ENCODE measurements around the gene NTMT2.
"Not testable (repeated sequence)": the region's sequence is repeated elsewhere in the genome, so short reads cannot be mapped to it uniquely, and the experiment has no call there.

NTMT2 gene

DNA sequence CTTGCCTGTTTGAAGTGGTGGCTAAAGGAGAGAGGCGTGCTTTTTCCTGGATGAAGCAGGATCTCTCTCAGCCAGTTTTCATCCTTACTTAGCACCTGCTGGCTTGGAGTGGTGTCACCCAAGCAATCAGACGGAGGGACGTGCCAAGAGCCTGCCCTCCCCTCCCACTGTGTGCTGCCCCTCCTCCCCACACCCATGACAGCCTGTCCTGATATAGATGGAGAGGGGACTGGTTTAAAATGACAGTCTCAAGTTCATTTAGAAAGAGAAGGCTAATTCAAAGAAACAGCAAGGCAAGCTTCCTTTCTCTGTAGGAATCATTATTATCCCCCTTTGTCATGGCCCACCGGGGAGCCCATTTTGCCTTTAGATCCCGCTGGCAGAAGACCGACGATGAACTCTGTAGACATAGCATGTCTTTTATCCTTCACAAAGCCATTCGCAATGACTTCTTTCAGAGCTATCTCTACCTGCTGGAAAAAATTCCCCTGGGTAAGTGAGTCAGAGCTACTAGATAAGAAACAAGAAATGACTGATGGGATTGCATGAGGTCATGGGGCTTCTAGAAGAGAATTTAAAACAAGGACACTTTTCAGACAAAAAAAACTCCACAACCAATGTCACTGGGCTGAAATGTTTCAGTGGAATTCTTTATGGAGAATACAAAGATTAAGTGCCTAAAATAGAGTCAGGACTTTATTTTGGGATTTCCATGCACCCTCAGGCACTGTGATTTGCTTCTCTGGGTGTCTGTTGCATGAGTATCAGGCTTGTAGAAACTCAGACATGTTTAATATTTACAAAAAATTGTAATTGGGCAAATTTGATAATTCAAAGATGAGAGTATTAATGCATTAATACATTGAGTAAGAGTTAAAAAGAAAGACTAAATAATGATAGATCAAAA, at the start of gene NTMT2:
NTMT2 (plus strand) TSS at position 190 of the 907 bp plus-strand sequence; CDS start at position 339, 149 bp downstream.
- DNase-seq: no peak

- no peak for DNase-seq
Observed at GRCh38 chr1:170095976-170096748, 49.6 kb upstream of the NTMT2 start.

DNA sequence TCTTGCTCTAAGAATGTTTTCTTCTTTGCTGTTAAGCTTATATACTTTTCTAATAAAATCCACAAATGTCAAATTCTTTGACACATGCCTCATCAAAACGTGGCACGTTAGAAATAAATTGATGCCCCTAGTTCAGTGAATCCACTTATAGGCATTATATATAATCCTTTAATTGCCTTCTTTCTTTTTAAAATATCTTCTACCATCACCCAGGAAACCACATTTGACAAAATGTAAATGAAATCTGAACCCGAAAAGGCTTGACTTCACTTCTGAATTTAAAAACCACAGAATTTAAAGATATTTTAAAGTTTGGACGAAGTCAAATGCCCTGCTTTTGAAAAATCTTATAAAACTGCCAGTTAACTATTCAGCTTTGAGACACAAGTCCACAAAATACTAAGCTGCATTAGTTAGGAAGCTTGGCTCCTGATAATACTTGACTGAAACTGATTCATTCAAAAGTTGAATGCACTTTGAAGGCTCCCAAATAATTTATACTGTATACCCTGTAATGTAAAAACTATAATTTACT, 48.9 kb upstream of the NTMT2 start:
- DNase-seq: no peak

DNA sequence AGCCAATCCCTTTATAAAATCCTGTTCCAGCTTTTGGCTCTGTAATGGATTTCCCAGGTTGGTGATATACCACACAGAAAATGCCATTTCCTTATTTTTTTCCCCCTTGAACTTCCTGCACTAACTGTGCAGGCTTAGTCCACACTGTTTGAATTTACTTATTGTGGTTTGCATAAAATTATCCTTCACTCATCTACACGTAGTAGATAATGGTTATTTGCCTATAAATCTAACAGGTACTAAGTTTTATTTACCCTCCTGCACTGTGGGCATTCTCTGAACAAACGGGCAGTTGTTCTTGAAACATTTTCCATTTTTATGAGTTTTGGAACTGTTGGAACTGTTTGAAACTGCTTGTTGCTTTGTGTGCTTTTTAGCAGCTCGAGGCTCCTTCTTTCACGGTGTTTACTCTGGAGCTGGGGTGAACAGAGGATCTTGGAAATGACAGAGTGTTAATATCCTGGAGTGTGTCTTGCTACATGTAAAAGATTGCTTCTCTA, 48.3 kb upstream of the NTMT2 start:
- no peak for DNase-seq

GRCh38 chr1:170113140-170113539, 32.6 kb upstream of the NTMT2 start:
- DNase-seq: not testable (repeated sequence)

DNA sequence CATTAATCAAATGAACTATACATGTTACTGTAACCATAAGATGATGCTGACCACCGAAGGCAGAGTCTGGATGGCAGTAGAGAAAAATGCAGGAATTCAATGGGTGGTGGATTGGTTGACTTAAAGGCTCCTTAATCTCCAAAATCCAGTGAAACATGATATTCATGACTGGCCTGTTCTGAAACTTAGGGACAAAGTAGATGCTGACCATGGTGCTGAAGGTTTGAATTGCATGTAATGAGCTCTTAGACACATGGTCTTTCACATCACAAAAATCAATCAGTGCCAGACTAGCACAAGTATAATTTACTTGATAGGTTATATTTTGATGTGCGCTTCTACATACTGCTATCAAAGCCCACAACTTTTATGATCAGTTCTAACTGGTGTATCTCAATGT, 30.9 kb upstream of the NTMT2 start:
- DNase-seq: no peak

DNA sequence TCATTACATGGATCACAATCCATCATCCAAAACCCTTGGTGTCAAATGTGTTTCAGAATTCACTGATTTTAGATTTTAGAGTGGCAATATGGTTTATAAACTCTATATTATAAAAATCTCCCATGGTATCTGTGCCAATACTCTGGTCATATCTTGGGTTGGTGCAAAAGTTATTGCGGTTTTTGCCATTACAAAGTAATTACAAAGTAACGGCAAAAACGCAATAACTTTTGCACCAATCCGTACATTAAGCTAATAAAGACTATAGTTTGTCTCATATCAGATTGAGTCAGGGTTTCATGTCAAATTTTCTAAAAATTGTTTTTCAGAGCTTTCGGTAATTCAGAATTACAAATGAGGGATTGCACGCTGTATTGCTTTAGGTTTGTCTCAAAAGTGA, 23.4 kb upstream of the NTMT2 start:
- DNase-seq: no peak

DNA sequence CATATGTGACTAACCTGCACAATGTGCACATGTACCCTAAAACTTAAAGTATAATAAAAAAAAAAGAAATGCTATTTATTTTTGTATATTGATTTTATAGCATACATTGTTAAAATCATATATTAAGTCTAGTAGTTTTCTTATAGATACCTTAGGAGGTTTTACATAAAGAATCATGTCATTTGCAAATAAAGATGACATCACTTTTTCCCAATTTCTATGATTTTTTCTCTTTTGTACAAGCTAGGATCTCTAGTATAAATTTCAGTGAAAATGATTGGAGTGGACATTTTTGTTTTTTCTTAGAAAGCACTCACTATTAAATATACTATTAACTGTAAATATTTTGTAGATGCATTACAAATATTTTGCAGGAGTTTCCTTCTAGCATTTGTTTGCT, 20.5 kb upstream of the NTMT2 start:
- DNase-seq: no peak

GRCh38 chr1:170126696-170127095, 19.1 kb upstream of the NTMT2 start:
- DNase-seq: no peak

- no peak for DNase-seq
Observed at GRCh38 chr1:170131450-170131849, 14.3 kb upstream of the NTMT2 start.

DNA sequence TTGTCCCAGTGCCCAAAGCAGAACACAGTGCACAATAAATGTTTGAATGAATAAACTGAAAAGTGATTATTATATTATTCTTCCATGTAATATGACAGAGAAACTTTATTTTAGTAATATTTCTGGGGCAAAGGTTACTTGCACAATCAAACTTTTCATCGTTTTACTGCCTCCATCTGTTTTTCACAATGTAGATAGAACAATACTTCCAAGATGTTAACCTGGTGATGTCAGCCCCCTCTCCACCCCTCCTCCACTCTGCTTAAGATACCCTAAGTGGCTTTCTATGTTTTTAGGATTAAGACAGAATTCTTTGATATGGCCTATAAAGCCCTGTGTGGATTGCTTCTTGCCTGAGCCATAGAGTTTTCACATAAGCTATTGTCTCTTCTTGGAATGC, 13.8 kb upstream of the NTMT2 start:
- DNase-seq: no peak

- no peak for DNase-seq
Observed at GRCh38 chr1:170133766-170134495, 11.8 kb upstream of the NTMT2 start.

GRCh38 chr1:170134521-170134920, 11.2 kb upstream of the NTMT2 start:
- no peak for DNase-seq

DNA sequence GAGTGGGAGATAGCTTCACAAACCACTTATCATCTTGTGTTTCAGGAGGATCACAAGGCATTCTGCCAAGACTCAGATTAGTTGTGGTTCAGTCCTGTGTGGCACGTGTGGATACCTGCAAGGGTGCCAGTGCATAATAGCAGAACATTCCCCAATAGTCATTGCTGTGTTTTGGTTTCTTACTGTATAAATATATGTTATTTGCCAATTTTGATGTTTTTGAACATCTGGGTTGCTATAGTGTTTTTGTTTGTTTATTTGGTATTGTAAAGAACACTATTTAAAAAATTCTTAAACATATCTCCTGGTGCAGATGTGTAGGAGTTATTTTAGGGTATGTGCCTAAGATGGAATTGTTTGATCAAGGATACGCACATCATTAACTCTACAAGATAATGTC, 5.4 kb upstream of the NTMT2 start:
- DNase-seq: no peak

DNA sequence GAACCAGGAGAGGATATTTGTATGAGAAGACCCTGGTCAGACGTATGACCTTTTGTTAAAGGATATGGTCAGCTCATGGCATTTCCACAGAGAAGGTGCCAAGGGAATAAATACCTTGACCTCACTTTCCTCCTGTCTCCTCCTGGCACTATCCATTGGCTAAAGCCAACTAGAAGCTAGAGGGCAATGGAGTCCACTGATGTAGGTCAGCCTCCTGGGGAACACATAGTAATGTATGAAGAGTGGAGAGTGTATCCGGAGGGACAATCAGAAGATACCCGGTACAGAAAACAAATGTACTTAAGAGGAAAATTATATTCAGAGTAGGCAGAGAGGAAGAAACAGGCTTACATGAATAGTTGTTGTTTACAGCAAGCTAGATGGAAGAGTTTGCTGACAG, 698 bp upstream of the NTMT2 start:
- DNase-seq: no peak

- no peak for DNase-seq
Observed at GRCh38 chr1:170146720-170147263, 1.0 kb downstream of the NTMT2 start.

DNA sequence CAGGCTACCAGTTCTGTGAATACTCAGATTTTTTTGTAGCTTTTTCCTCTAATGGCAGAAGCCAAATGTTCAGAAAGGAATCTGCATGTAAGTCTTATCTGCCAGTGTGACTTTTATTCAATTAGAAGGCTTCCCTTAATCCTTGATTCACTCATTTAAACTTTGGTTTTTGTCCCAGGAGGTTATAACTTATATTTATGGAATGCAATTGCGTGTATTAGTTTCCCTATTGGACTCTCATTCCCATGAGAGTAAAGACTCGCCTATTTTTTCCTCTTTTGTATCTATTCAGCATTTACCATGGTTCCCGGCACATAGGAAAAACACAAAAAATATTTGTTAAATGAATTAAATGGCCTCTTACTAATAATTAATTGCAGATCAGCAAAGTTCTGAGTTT, 3.5 kb downstream of the NTMT2 start:
- DNase-seq: no peak

- DNase-seq: no peak
Observed at GRCh38 chr1:170150016-170150415, 4.3 kb downstream of the NTMT2 start.

DNA sequence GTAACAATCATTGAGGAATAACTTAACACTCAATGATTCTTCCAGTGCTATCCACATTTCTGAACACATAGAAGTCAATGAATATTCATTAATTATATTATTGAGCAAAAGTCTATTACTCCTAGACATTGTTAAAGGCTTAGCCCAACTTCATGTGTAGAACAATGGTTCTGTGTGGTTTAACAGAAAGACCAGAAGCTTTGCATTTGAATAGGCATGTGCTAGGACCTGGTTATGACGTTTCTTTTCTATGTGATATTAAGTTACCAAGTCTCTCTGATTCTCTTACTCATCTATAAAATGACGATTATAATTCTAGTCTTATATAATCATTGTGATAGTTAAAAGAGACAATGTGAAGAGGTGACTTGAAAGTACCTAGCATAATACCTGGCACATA, 5.2 kb downstream of the NTMT2 start:
- no peak for DNase-seq

DNA sequence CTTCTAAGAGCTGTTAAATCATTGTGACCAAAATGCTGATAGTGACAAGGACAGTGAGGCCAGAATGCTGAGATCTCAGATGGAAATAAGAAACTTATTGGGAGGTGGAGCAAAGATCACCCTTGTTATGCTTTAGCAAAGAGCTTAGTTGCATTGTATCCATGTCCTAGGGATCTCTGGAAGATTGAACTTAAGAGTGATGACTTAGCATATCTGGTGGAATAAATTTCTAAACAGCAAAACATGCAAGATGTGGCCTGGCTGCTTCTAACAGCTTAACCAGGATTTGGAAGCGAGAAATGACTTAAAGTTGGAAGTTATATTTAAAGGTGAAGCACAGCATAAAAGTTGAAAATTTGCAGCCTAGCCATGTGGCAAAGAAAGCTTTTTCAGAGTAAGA, 7.7 kb downstream of the NTMT2 start:
- DNase-seq: no peak

GRCh38 chr1:170155055-170155454, 9.3 kb downstream of the NTMT2 start:
- DNase-seq: no peak

- no peak for DNase-seq
Observed at GRCh38 chr1:170156594-170156993, 10.8 kb downstream of the NTMT2 start.

- DNase-seq: no peak
Observed at GRCh38 chr1:170157820-170158219, 12.1 kb downstream of the NTMT2 start.
